GM18861 (cell line): ENCODE data around the gene BACE2.

Experiments used
- ATAC-seq: cut with Tn5 transposase; IDR thresholded peaks from one replicate; pipeline ENCODE4 v1.9.1; 2021; ENCODE audit not compliant: unreplicated experiment

BACE2 gene

DNA sequence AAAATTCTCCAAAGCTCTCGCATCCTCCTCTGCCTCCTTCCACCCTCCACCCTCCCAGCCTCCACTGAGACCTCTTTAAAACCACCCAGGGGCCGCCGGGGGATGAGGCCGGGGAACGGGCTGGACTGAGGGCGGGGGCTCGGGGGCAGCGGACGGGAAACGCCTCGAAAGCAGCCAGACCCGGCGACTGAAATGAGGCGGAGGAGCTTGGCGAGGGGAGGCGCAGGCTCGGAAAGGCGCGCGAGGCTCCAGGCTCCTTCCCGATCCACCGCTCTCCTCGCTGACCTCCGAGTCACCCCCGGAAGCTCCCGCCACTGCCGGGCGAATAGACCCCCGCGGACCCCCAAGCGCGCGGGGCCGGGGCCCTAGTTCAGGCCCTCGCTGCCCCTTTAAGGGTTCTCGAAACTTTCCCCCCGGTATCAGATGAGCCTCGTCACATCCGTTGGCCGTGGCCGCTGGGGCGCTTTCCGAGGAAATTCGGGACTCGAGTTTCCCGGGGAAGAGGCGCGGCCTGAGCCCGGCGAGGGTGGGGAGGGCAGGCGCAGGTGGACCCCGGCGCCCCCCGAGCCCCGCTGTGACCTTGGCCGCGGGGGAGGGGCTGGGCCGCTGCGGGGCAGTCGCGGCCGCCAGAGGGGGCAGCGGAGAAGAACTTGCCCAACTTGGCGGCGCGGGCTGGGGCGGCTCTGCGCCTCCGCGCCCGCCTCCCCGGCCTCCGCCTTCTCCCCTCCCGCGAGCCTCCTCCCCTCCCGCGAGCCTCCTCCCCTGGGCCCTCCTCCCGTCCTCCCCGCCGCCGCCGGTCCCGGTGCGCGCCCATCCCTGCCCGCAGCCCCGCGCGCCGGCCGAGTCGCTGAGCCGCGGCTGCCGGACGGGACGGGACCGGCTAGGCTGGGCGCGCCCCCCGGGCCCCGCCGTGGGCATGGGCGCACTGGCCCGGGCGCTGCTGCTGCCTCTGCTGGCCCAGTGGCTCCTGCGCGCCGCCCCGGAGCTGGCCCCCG lies at the start of gene BACE2:
TSS of gene BACE2 (plus strand) at position 813 of the 995 bp plus-strand sequence. CDS start at position 917, 104 bp downstream.
- no peak for ATAC-seq

DNA sequence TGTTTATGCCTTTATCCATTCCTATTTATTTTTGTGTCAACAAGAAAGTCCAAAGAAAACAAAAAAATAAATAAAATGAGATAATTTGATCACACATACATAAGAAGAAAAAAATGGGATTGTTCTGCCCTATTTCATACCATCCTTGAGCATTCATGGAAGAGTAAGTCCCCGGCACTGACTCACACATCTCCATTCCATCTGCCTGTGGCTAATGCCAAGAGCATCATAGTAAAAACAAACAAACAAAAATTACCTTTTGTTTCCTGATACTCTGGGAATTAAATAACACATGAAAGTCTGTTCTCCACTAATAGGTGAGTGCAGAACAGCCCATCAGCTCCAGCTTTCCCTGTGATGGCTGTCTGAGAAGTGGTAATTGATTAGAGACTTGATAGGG lies 48.1 kb upstream of the BACE2 start:
- ATAC-seq: no peak

DNA sequence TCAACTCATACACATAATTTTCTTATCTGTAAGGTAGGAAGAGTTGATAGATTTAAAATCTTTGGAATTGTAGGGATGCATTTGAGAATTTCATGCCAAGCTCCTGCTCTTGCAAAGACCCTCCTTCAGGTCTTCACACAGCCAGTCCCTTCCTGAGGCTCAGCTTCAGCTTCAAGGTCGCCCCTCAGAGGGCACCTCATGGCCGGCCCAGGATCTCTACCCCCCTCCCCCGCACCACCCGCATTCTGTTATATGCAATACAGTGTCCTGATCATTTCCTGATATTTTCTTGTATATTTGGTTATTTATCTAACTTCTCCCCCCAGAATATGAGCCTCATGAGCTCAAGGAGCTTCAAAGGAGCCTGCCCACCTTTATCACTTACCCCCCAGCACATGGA lies 47.0 kb upstream of the BACE2 start:
- ATAC-seq: no peak

DNA sequence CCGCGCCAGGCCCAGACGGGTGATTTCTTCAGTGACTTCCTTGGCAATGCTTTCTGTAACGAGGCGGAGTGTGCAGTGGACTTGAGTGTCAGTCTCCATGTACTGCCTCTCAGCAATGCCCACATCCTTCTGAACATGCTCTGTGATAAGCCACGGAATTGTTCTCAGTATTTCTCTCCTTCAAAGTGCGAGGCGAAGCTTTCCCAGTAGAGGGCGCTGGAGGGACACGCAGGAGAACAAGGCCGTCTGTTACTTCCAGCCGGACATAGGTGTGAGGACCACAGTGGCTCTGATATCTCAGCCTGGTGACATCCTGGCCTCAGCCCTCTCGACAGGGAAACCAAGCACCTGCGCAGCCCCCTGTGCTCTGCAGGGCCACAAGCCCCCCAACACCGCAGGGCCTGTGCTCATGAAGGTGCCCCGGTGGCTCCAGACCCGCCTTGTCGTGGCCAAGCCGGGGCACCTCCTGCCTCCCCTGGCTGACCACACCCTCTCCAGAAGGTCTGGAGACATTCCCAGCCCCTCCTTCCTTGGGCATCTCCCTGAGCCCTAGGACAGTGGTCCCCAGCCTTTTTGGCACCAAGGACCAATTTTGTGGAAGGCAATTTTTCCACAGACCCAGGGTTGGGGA lies 46.1 kb upstream of the BACE2 start:
- no peak for ATAC-seq

DNA sequence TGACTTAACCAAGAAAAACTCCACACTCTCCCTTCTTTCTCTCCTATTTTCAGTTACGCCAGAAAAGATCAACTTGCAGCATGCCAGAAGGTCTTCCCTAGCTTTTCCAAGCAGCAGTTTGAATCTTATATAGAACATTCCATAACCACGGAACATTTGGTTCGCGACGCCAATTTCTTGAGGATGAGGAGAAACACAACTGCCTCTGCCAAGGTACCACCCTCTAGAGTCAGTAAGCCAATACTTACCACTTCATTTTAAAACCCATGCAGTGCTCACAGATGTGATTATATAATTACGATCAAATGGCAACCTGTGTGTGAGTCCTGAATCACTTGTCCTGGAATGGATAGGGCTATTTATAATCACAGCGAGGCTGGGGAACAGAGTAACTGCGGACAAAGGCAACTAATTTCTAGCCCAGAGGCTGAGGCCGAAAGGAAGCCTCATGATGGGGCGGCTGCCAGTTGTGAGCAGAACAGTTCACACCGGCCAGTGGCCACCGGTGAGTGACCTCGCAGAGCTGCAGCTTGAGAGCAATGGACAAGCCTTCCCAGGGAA lies 43.2 kb upstream of the BACE2 start:
- no peak for ATAC-seq

DNA sequence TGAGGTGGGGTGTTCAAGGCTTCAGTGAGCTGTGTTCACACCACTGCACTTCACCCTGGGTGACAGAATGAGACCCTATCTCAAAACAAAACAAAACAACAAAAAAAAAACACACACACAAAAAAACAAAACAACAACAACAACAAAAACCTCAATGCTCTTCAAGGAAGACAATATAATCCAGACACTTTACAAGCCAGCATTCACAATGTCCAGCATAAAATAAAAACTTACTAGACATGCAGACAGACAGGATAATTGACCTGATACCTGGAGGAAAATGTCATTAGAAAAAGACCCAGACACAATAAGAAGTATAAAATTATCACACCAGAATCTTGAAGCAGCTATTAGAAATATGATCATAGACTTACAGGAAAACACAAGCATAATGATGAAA lies 39.0 kb upstream of the BACE2 start:
- no peak for ATAC-seq

DNA sequence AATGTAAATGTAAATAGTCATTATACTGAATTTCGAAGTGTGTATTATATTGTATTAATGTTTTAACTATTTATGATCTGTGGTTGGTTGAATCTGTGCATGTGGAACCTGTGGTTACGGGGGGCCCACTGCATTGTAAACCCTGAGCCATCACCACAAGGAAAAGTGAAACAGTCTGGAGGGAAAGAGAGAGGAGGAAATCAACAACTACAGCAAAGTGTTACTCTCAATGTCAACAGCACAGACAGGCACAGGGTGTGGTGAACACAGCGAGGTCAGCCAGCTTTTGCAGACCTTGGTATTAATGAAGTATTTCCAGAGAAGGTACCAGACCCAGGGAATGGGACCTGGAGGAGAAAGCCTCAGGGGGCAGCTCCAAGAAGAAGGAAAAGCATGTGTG lies 37.1 kb upstream of the BACE2 start:
- no peak for ATAC-seq

DNA sequence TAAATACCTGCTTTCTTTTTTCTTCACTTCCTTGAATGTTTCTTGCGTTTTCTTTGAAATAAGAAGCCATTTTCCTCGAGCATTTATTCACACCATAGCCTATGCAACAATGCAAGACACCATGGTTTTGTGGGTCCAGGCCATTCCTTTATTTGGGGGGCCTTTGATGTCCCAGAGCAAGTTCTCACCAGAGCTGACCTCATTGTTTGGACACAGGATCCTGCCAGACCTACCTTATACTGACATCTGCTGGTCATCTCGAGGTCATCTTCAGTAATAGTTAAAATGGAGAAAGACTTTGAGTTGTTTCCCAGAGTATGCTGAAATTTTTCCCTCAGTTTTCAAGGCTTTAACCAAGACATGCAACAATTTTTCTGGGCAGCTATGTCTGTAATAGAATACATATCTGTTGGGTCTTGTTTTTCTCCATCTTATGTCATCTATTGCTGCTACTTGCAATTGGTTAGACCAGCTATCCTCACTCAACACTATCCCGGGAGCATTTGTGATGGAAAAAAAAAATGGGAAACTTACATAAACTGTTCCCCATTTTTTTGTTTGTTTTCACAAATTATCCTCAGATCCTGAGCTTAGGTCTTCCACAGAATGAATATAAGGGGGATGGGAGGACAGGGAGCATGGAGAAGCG lies 34.0 kb upstream of the BACE2 start:
- ATAC-seq: no peak

DNA sequence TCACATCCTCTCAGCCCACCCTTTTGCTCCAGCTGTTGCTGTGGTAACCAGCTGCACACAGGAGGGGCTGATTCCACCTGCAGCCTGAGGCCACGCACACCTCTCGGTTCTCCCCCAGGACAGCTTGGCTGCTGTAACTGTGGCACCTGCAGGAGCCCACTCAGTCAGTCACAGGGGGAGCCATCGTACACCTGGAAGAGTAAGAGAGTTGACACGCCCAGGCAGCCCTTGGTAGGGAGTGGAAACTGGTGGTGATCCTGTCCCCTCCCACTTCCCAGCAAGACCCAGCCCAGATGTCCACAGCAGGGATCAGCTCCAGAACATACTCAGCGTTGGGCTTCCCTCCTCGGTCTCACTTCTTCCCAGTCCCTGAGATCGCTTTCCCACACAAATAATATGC lies 32.2 kb upstream of the BACE2 start:
- ATAC-seq: no peak

DNA sequence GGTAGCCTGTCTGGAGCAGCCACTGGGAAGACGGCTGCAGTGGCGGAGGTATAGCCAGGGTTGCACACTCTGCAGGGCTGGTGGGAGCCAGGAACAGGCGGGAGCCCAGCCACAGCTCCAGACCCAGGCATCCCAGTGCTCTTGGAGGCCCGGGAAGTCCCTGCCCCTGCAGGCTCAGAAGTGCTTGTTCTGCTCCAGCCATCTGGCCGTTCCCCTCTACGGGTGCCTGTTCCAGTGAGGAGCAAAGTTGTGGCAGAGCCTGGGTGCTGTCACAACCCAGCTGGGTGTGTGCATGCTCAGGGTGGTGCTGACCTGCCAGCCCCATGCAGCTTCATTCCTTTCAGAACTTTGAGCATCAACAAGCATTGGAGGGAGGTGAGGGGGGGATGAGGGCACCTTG lies 31.7 kb upstream of the BACE2 start:
- no peak for ATAC-seq

DNA sequence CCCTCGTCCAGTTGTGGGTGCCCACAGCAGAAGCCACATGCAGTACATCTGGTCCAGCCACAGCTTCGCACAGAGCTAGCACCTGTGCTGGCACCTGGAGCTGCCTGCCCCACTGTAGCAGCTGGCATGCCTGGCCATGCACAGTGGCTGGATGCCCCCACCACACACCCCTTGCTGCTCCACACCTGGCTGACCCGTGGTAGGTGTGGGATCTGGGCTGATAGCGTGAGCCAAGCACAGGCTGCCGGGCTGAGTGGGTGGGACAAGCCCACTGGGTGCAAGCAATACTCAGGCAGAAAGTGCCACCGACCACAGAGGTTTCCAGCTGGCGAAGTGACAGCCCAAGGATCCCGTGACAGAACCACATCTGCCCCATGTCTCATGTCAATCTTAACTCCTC lies 30.6 kb upstream of the BACE2 start:
- no peak for ATAC-seq

DNA sequence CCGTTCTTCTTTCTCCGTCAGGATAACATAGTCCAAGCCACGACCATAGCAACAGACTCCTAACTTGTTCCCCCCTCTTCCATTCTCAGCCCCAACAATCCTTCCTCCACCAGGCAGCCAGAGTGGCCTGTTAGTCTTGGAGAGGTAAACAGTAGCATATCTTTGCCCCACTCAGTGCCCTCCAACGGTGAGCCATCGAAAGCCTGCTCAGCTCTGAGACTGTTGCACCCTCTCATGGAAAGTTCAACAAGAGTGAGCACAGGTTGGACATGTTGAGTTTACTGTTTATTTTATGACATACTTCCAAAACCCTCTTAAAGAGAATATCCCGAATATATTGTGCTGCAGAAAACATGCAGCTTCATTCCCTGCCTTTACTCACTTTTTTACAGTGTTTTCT lies 30.1 kb upstream of the BACE2 start:
- ATAC-seq: no peak

DNA sequence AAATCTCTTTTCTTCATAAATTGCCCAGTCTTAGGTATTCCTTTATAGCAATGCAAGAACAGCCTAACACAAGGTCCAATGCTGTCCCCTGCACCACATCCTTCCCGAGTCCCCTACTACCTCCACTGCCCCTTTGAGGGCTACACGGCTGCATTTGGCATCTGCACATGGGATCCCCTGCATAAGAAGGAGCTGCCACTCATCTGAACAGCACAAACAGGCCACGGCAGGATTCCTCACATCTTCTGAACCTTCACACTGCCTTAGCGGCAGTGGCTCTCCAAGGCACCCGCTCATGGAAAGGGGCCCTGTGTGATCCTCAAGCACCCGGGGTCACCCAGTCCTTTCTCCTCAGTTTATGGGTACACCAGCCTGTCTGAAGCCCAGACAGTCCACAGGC lies 29.2 kb upstream of the BACE2 start:
- no peak for ATAC-seq

DNA sequence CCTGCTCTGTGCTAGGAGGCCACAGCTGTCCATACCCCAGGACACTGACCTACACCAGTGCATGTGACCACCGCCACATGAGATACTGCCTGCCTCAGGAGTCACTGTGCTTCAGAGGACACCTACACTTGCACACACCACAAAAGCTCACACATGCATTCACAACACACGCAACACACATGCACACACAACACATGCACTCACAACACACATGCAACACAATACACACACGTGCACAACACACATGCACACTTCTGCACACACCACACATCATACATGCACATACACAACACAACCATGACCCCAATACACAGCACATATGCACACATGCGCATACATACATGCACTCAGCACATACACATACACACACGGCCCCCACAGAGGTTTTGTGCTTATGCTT lies 28.7 kb upstream of the BACE2 start:
- ATAC-seq: no peak

DNA sequence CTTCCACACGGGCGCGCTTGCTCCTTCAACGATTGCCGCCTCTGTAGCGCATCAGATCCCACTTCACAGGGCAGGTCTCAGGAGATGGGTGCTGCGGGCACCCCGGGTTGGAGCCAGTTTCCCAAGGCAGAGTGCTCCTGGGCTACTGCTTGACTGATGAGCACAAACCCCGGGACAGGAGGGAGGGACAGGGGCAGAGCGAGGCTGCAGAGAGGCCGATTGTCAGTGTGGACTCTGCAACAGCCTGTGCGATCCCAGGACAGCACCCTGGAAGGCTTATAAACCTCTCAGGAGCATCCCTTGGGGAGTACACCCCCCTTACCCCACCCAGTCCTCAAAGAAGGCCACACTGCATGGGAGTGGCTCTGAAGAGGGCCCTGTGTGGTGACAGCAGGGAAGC lies 28.0 kb upstream of the BACE2 start:
- ATAC-seq: no peak

DNA sequence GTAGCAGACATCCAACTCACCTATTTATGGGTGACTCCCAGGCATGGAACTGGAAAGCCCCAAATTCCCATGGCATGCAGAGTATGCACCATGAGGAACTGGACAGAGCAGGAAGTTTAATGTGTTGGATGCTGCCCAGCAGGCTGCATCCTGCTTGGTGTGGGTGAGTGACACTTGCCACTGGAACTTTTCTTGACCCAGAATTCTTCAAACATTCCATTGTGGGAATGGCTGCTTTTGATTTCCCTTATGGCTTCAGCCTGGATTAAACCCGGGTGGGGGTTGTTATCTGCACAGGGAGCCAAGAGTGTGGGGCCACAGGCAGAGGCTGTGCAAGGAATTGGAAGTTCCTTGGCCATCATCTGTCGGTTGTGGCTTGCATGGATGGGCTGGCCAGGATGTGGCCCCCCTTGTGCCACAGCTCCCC lies 26.9 kb upstream of the BACE2 start:
- no peak for ATAC-seq

DNA sequence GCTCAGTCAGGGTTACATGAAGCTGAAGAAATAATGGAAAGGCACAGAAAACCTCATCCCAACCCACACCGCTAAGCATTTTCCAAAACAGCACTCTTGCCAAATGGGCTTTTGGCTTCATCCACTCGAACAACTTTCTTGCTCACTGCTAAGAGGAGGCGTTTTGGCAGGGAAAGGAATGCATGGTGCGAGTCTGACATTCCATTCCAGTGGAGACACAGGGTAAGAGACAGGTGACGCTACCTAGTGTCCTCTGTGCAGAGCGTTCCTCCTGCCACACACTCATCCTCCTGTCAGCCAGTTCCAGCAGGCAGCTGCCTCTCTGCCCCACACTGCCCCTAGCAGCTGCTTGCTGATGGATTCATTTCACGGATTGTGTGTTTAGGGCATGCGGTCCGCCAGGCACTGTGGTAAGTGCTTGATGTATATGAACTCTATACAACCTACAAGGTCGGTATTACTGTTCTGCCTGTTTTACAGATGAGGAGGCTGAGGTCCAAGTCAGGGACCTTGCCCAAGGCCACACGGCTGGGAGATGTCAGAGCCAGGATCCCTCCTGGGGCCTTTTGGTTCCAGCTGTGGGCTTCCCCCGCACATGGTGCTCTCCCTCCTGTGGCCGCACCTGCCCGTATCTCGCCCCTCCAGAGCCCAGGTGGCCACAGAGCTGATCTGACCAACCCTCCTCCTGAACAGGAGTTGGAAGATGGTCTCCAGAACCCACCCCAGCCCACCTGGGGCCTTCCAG lies 25.7 kb upstream of the BACE2 start:
- no peak for ATAC-seq

DNA sequence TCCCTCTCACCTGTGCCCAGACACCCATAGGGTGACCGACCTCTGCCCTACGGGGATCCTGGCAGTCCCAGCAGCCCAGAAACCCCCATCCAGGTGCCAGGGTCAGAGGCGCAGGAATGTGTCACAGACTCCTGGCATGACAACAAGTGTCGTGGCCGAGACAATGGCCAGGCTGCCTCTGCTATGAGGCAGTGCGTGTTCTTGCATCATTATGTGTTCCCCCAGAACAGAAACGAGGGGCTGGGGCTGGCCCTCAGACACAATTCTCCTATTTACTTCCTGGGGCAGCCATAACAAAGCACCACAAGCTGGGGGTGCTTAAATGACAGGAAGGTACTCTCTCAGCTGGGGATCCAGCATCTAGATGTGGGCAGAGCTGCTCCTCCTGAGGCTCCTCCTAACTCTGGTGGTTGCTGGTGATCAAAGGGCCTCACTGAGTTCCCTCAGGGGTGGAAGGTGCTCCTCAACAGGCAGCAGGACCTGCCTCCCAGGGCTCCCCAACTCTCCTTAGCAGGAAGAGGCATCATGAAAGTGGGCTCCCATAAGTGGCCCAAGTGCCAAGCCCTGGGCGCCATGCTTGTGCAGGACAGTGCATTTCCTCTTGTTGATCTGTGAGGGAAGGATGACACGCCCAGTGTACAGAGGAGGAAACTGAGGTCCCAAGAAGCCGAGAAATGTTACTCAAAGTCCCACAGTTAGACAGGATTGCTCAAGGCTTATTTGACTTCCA lies 24.2 kb upstream of the BACE2 start:
- no peak for ATAC-seq

DNA sequence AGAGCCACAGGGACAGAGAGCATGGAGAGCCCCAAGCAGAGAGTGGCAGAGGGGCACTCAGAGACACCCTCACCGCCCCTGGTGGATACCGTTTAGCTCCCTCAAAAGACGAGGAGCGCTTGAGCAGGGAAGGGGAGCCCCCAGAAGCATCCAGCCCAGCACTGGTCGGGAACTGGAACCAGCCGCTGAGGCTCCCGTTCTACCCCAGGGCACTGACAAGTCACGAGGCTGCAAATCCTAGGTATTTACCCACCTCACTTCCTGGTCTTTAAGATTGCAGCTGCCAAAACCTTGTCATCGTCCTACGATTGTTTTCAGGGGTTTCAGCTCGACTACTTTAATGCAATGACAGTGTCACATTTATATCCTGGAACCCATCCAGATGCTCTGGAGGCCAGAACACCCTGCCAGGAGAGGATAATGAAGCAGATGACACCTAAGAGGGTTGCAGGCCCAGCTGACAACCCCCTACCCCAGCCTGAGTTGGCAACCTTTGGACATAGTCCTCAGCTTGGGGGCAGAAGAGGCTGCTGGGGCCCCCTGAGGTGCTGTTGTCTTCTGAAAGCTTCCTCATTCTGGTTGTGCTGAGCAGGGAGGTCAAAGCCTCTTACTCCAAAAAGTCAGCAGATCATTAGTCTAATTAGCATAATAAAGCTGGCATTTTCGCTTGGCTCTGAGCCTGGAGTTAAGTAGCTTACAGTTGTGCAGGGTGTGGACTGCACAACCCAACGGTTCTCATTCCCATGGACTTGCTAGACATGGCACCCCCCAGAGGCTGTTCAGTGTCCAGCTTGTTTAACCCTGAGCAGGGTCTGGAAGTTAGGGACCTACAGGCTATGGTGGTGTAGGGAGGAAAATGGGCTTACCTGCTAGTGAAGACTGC lies 20.6 kb upstream of the BACE2 start:
- no peak for ATAC-seq
